Measurements from ENCODE around the gene BICC1.

GRCh38 chr10:58593008-58593407 lies 80.3 kb downstream of the BICC1 start:
- no peak for TF ChIP-seq POLR2A (IDR thresholded peaks at IDR 0.05; ENCODE audit: low read depth, low read length)
- no peak for TF ChIP-seq CTCF (IDR thresholded peaks at IDR 0.05; ENCODE audit: extremely low read depth in 1 of 2, insufficient read depth in 1 of 2, low read depth in 1 of 2, low read length in 2 of 2)
- TF ChIP-seq POLR2AphosphoS5 (IDR thresholded peaks at IDR 0.05; ENCODE audit: insufficient read depth, low read depth, low read length) = no peak
- no peak for TF ChIP-seq EZH2 (IDR thresholded peaks at IDR 0.05; ENCODE audit: borderline replicate concordance, low read depth, low read length, severe bottlenecking)
- no peak for TF ChIP-seq MYC (IDR thresholded peaks at IDR 0.05; ENCODE audit: low read depth, low read length)
